ENCODE measurements around the gene ELP6.

- TF ChIP-seq CTCF (IDR thresholded peaks at IDR 0.05) (no peak), POLR2A (IDR thresholded peaks at IDR 0.05) (no peak)
Observed at GRCh38 chr3:47478022-47478421, 35.5 kb downstream of the ELP6 start.
